Measurements from ENCODE around the gene LTC4S. TPM values are rescaled to one million over a fixed set of nuclear protein-coding genes. Genes with fewer than 3 reads are reported as not detected.
A peak's percentile ranks its signal among the peaks of the same experiment; 100 is the strongest.

LTC4S gene
- total and polyA plus RNA-seq, 4 donors, result 1.3 to 3.3 (median 2.1) TPM

- TF ChIP-seq RXRA (IDR thresholded peaks at IDR 0.05) (peak in 1 of 2 donors; percentile 7), NR2F2 (IDR thresholded peaks at IDR 0.05) (peak; percentile 24), CTCF (IDR thresholded peaks at IDR 0.05; ENCODE audit: low read depth, low read length, missing input control) (peak; percentile 80), REST (IDR thresholded peaks at IDR 0.05) (no peak), FOXA2 (IDR thresholded peaks at IDR 0.05) (no peak), JUND (IDR thresholded peaks at IDR 0.05) (no peak), HNF4A (conservative IDR thresholded peaks at IDR 0.05) (no peak), ZBTB33 (IDR thresholded peaks at IDR 0.05) (no peak), TAF1 (conservative IDR thresholded peaks at IDR 0.05) (no peak), SP1 (IDR thresholded peaks at IDR 0.05) (peak; percentile 43), EGR1 (IDR thresholded peaks at IDR 0.05; ENCODE audit: low read depth in 2 of 2) (no peak), MAX (IDR thresholded peaks at IDR 0.05) (no peak), ATF3 (IDR thresholded peaks at IDR 0.05) (no peak), HNF4G (IDR thresholded peaks at IDR 0.05) (no peak), RAD21 (IDR thresholded peaks at IDR 0.05) (peak; percentile 90 to 91), YY1 (IDR thresholded peaks at IDR 0.05) (peak; percentile 3)
- no peak overlapping the region for H3K9ac ChIP-seq (ENCODE audit: low read depth in 1 of 2, low read length in 2 of 2)
- no peaks in the 10 kb centered on the region for H3K27me3 ChIP-seq (ENCODE audit: control insufficient read depth in 4 of 4, insufficient read depth in 4 of 4, low read length in 3 of 4)
- no peak overlapping the region for H3K4me3 ChIP-seq (ENCODE audit: low read depth in 1 of 3, low read length in 3 of 3)
- DNase-seq (ENCODE audit: low spot score), result peak; percentile 50
- 26% methylated on average over 10 of the region's 10 CpGs for WGBS
- no peaks in the 10 kb centered on the region for H3K9me3 ChIP-seq (ENCODE audit: control insufficient read depth in 4 of 4, low read length in 3 of 4)
- H3K36me3 ChIP-seq (ENCODE audit: control insufficient read depth in 4 of 4, insufficient read depth in 3 of 4, low read depth in 1 of 4, low read length in 3 of 4), result peaks cover 0 to 7% (median 4%) of the 10 kb centered on the region in 4 donors
- H3K4me1 ChIP-seq (ENCODE audit: control insufficient read depth in 4 of 4, insufficient read depth in 4 of 4, low read length in 3 of 4), result peaks cover 24 to 62% (median 56%) of the 10 kb centered on the region in 4 donors
- peak overlapping the region in 1 of 2 donors; percentile 32 for H3K27ac ChIP-seq (ENCODE audit: low read depth in 1 of 2, low read length in 2 of 2)
These were observed 30.4 kb upstream of the LTC4S start for GRCh38 chr5:179763215-179763945.
